Effector memory CD4-positive, alpha-beta T cell (primary cell): ENCODE results near the gene TNFRSF11A.

Experiments
- DNase-seq, 3 donors: peaks; one replicate each; pipeline ENCODE4 v3.0.0-alpha.2; 2020
- H3K27ac ChIP-seq: 2 replicates; pipeline ENCODE4 v1.7.0; 2013; ENCODE audit warnings: mild to moderate bottlenecking, low read length, moderate library complexity; ENCODE audit not compliant: insufficient read depth, poor library complexity, severe bottlenecking
- H3K27me3 ChIP-seq: replicated peaks from 2 replicates; pipeline ENCODE4 v1.7.0; 2013; ENCODE audit warnings: mild to moderate bottlenecking, low read length; ENCODE audit not compliant: insufficient read depth, control insufficient read depth, poor library complexity, severe bottlenecking
- H3K36me3 ChIP-seq: 2 replicates; pipeline ENCODE4 v1.7.0; 2013; ENCODE audit warnings: mild to moderate bottlenecking, low read length, moderate library complexity; ENCODE audit not compliant: control insufficient read depth, insufficient read depth
- H3K4me1 ChIP-seq: 2 replicates; pipeline ENCODE4 v1.7.0; 2013; ENCODE audit warnings: low read length, mild to moderate bottlenecking; ENCODE audit not compliant: control insufficient read depth, insufficient read depth, poor library complexity, severe bottlenecking
- H3K4me3 ChIP-seq: 2 replicates; pipeline ENCODE4 v1.7.0; 2013; ENCODE audit warnings: low read length, low read depth, mild to moderate bottlenecking; ENCODE audit not compliant: insufficient read depth, poor library complexity, severe bottlenecking
- H3K9me3 ChIP-seq: 2 replicates; pipeline ENCODE4 v1.7.0; 2013; ENCODE audit warnings: mild to moderate bottlenecking, low read length, moderate library complexity; ENCODE audit not compliant: control insufficient read depth

TNFRSF11A gene

DNA sequence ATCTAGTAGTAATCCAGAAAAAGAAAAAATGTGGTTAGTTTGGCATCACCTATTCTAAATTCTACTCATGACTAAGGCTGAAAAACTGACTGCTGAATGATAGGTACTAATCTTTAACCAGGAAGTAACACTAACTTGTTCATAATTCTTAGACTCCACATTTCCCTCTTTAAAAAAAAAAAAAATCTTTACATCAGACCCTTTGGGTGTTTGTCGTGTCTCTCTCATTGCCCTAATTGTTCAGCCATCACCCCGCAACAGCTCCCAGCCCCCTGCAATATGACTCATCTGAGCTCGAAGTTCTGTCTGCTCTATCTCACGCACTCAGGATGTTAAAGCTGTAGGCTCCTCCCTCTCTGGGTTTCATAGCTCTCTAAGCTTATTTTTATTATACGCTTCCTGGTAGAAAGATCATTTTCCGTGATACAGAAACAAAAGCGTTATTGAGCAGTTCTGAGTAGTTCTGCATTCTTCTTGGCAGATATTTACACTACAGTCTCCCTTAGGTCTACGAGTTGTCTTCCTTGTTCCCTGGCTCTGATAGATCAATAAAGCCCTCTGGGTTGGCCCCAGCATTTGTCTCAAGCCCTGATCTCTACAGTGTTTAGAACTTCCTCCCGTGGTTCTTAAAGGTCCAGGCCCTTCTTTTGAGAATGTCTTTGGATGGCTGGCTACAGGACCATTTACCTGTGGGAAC, 95.6 kb downstream of the TNFRSF11A start:
- Histone ChIP-seq H3K27ac (peak overlapping the region; percentile 66), H3K4me3 (peak overlapping the region; percentile 31), H3K4me1 (no peaks in the 10 kb centered on the region), H3K27me3 (no peaks in the 10 kb centered on the region), H3K9me3 (no peaks in the 10 kb centered on the region), H3K36me3 (no peaks in the 10 kb centered on the region)
- peak; percentile 40 to 60 (median 54) for DNase-seq

GRCh38 chr18:62425465-62426190, 100.5 kb downstream of the TNFRSF11A start:
- Histone ChIP-seq H3K4me3 (no peak overlapping the region), H3K27ac (no peak overlapping the region), H3K9me3 (no peaks in the 10 kb centered on the region), H3K4me1 (no peaks in the 10 kb centered on the region), H3K27me3 (no peaks in the 10 kb centered on the region), H3K36me3 (no peaks in the 10 kb centered on the region)
- DNase-seq, result peak in 2 of 3 donors; percentile 9 to 15

DNA sequence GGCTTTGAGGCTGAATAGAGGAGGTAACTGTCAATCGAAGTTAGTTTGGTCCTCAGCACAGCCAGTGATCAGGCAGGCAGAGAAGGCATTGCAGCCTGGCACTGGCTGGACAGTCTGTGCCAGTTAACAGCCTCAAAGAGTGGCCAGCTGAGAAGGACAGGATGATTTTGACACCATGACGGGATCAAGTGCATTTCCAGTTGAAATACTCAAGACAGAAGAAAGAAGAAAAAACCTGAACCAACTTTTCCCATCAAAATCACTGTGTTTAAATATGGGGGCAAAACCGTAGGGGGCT, 101.0 kb downstream of the TNFRSF11A start:
- Histone ChIP-seq H3K9me3 (no peaks in the 10 kb centered on the region), H3K4me3 (no peak overlapping the region), H3K27me3 (no peaks in the 10 kb centered on the region), H3K36me3 (no peaks in the 10 kb centered on the region), H3K27ac (no peak overlapping the region), H3K4me1 (no peaks in the 10 kb centered on the region)
- DNase-seq, result no peak

- Histone ChIP-seq H3K27ac (no peak overlapping the region), H3K4me3 (no peak overlapping the region), H3K36me3 (no peaks in the 10 kb centered on the region), H3K9me3 (no peaks in the 10 kb centered on the region), H3K4me1 (no peaks in the 10 kb centered on the region), H3K27me3 (no peaks in the 10 kb centered on the region)
- DNase-seq, result no peak
Observed at GRCh38 chr18:62432176-62432575, 107.1 kb downstream of the TNFRSF11A start.

- no peaks in the 10 kb centered on the region for H3K4me1 ChIP-seq
- H3K27me3 ChIP-seq, result no peaks in the 10 kb centered on the region
- no peak for DNase-seq
- H3K36me3 ChIP-seq, result no peaks in the 10 kb centered on the region
- H3K4me3 ChIP-seq, result no peak overlapping the region
- no peak overlapping the region for H3K27ac ChIP-seq
- H3K9me3 ChIP-seq, result no peaks in the 10 kb centered on the region
Observed at GRCh38 chr18:62434798-62435197, 109.7 kb downstream of the TNFRSF11A start.

DNA sequence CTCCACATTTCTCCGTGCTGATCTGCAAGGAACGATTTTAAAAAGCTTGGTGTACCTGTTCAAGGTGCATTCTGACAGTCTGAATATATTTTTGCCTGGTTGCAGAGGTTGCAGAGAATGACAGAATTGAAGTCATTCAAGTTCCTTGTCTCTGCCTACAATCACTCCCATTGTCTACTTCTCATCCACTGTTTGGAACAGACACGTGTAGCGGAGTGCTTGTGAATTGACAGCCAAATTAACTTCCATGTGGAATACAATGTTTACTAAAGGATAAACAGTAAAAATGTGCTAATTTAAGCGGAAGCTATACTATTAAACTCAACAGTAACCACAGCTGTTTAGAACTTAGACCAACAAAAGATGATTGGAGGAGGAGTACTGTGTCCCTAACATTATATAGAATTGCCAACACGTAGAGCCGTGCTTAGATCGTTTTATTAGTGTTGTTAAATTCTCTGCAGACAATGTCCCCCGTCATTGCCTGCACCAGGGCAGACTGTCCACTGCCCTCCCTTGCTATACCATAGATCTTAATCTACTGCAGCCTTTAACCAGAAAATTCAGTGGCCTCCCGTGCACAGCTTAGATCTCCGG, 110.4 kb downstream of the TNFRSF11A start:
- no peak overlapping the region for H3K27ac ChIP-seq
- H3K27me3 ChIP-seq, result no peaks in the 10 kb centered on the region
- no peak for DNase-seq
- no peak overlapping the region for H3K4me3 ChIP-seq
- no peaks in the 10 kb centered on the region for H3K4me1 ChIP-seq
- no peaks in the 10 kb centered on the region for H3K9me3 ChIP-seq
- H3K36me3 ChIP-seq, result no peaks in the 10 kb centered on the region

- Histone ChIP-seq H3K36me3 (no peaks in the 10 kb centered on the region), H3K27me3 (no peaks in the 10 kb centered on the region), H3K9me3 (no peaks in the 10 kb centered on the region), H3K27ac (no peak overlapping the region), H3K4me3 (no peak overlapping the region), H3K4me1 (no peaks in the 10 kb centered on the region)
- DNase-seq, result no peak
Observed at GRCh38 chr18:62436636-62437234, 111.6 kb downstream of the TNFRSF11A start.

GRCh38 chr18:62437235-62438017, 112.3 kb downstream of the TNFRSF11A start:
- H3K4me1 ChIP-seq, result no peaks in the 10 kb centered on the region
- DNase-seq, result no peak
- no peaks in the 10 kb centered on the region for H3K9me3 ChIP-seq
- no peaks in the 10 kb centered on the region for H3K27me3 ChIP-seq
- H3K36me3 ChIP-seq, result no peaks in the 10 kb centered on the region
- no peak overlapping the region for H3K27ac ChIP-seq
- H3K4me3 ChIP-seq, result no peak overlapping the region

DNA sequence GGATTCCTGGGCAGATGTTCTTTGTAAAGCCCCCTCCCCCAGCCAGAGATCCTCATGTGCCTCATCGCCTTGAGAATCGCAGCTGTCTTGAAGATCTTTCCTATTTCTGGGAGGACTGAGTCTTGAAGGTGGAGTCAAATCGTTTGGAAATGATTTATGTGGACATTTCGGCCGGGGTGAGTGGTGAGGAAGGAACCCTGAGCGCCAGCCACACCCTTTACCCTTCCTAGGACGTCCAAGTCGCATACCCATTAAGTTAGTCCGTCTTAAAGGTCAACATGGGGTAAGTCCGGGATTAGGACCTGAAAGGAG, 112.9 kb downstream of the TNFRSF11A start:
- Histone ChIP-seq H3K9me3 (no peaks in the 10 kb centered on the region), H3K36me3 (no peaks in the 10 kb centered on the region), H3K4me3 (no peak overlapping the region), H3K27me3 (no peaks in the 10 kb centered on the region), H3K4me1 (no peaks in the 10 kb centered on the region), H3K27ac (no peak overlapping the region)
- no peak for DNase-seq
